AG04450 (cell line): ENCODE measurements around the gene OSBPL6. TPM values are rescaled to one million over a fixed set of nuclear protein-coding genes. Genes with fewer than 3 reads are reported as not detected.

ENCODE experiments used
- CTCF ChIA-PET: fragments of 300-600, 350-600 bp; formaldehyde crosslinking; extraction: SDS; loops from one replicate; lab custom pipeline; 2022; ENCODE audit warnings: antibody characterized with exemption, inconsistent platforms; lab: Charles Lee
- POLR2A ChIA-PET: fragments of 350-600 bp; formaldehyde crosslinking; extraction: SDS; loops from one replicate; lab custom pipeline; 2021; ENCODE audit warnings: antibody characterized with exemption, inconsistent platforms; lab: Yijun Ruan, JAX
- DNase-seq: peaks from one replicate; pipeline ENCODE4 v3.0.0-alpha.2; 2011; ENCODE audit warnings: low read depth, low spot score
- H3K27ac ChIP-seq: one replicate; pipeline ENCODE4 v1.5.1; 2012; ENCODE audit warnings: low read depth, low read length, control low read depth
- H3K27me3 ChIP-seq: one replicate; pipeline ENCODE4 v1.6.0; 2012; ENCODE audit warnings: low read length; ENCODE audit not compliant: control insufficient read depth, insufficient read depth
- H3K4me3 ChIP-seq: 2 replicates; pipeline ENCODE4 v1.5.1; 2011; ENCODE audit warnings: mild to moderate bottlenecking, low read depth, low read length, control low read depth
- H3K9me3 ChIP-seq: 2 replicates; pipeline ENCODE4 v1.5.1; 2012; ENCODE audit warnings: low read length; ENCODE audit not compliant: control insufficient read depth, insufficient read depth
- CTCF ChIP-seq: IDR thresholded peaks from 2 replicates; pipeline ENCODE4 v1.5.1; 2011; ENCODE audit warnings: low read depth, low read length, control low read depth, inconsistent platforms
- polyA plus RNA-seq: library from polyadenylated mRNA; depleted of rRNA; stranded (reverse); fragments of >200 nt; gene quantifications from 2 replicates; pipeline ENCODE4 v1.2.3, GENCODE V29; 2011

OSBPL6 gene
- polyA plus RNA-seq, 1 experiment = 5.0 TPM

- POLR2A ChIA-PET = no interaction called here
- CTCF ChIA-PET = interaction anchor here (1.2 kb wide), 1 partner anchor 168 kb away, joined by 5 read pairs; no protein-coding TSS in a partner anchor
Measured at GRCh38 chr2:178246696-178247095, 52.4 kb downstream of the OSBPL6 start.

GRCh38 chr2:178247250-178247649 lies 52.9 kb downstream of the OSBPL6 start:
- Histone ChIP-seq H3K4me3 (no peak overlapping the region), H3K27me3 (no peaks in the 10 kb centered on the region), H3K9me3 (no peaks in the 10 kb centered on the region), H3K27ac (no peak overlapping the region)
- no peak for DNase-seq
- CTCF ChIA-PET = interaction anchor here (1.2 kb wide), 1 partner anchor 168 kb away, joined by 5 read pairs; no protein-coding TSS in a partner anchor
- POLR2A ChIA-PET = no interaction called here
- no peak for TF ChIP-seq CTCF

More at GRCh38 chr2:178246696-178247095, 52.4 kb downstream of the OSBPL6 start:
- no peak for DNase-seq
- H3K27ac ChIP-seq = no peak overlapping the region
- H3K27me3 ChIP-seq = no peaks in the 10 kb centered on the region
- H3K4me3 ChIP-seq = no peak overlapping the region
- H3K9me3 ChIP-seq = no peaks in the 10 kb centered on the region
- no peak for TF ChIP-seq CTCF

GRCh38 chr2:178250429-178250828 lies 56.1 kb downstream of the OSBPL6 start:
- Histone ChIP-seq H3K27ac (no peak overlapping the region), H3K4me3 (no peak overlapping the region), H3K9me3 (no peaks in the 10 kb centered on the region), H3K27me3 (no peaks in the 10 kb centered on the region)
- ChIA-PET CTCF (interaction anchor here (0.6 kb wide), 1 partner anchor 105 kb away, joined by 3 read pairs; no protein-coding TSS in a partner anchor), POLR2A (no interaction called here)
- no peak for DNase-seq
- no peak for TF ChIP-seq CTCF

- POLR2A ChIA-PET = no interaction called here
- no peak overlapping the region for H3K27ac ChIP-seq
- CTCF ChIA-PET = no interaction called here
- no peaks in the 10 kb centered on the region for H3K27me3 ChIP-seq
- TF ChIP-seq CTCF = no peak
- H3K9me3 ChIP-seq = no peaks in the 10 kb centered on the region
- no peak for DNase-seq
- no peak overlapping the region for H3K4me3 ChIP-seq
Measured at GRCh38 chr2:178251151-178251955, 57.0 kb downstream of the OSBPL6 start.
